Right lobe of liver (tissue), 6 donors: ENCODE data around the gene KRTDAP. TPM values are rescaled to one million over a fixed set of nuclear protein-coding genes. Genes with fewer than 3 reads are reported as not detected.

Experiments
- ATAC-seq, 4 donors: fragments of 200-7000 bp; cut with Tn5 transposase; one replicate each; pipeline ENCODE4 v1.9.1; 2020; ENCODE audit warnings: mild to moderate bottlenecking in 4 of 4, moderate library complexity in 4 of 4
- DNase-seq, 3 donors: peaks; one replicate each; pipeline ENCODE4 v3.0.0-alpha.2; 2020
- H3K27ac ChIP-seq, 3 donors: fragments of 200-600 bp; one replicate each; pipeline ENCODE4 v1.8.0; 2022
- H3K27me3 ChIP-seq, 2 donors: fragments of 200-600 bp; one replicate each; pipeline ENCODE4 v1.8.0; 2022
- H3K36me3 ChIP-seq, 4 donors: fragments of 200-600 bp; sonication (generic) in 1 of 4; one replicate each; pipeline versions ENCODE4 v1.5.1 to v1.8.0; 2017 to 2022; ENCODE audit warnings: control low read depth in 1 of 4
- H3K4me1 ChIP-seq, 4 donors: fragments of 200-600 bp; sonication (generic) in 1 of 4; one replicate each; pipeline versions ENCODE4 v1.5.1 to v1.8.0; 2017 to 2022; ENCODE audit warnings: control low read depth in 1 of 4
- H3K4me3 ChIP-seq, 3 donors: fragments of 200-600 bp; one replicate each; pipeline ENCODE4 v1.8.0; 2022
- H3K9me3 ChIP-seq, 4 donors: fragments of 200-600 bp; sonication (generic) in 1 of 4; one replicate each; pipeline versions ENCODE4 v1.5.1 to v1.8.0; 2017 to 2022; ENCODE audit warnings: control low read depth in 1 of 4
- CTCF ChIP-seq, 4 donors: fragments of 200-600 bp in 3 of 4; fragments of 450-650 bp in 1 of 4; IDR thresholded peaks; one replicate each; pipeline versions ENCODE4 v1.5.1 to v1.8.0; 2016 to 2022; ENCODE audit warnings: antibody characterized with exemption in 4 of 4, mild to moderate bottlenecking in 2 of 4
- POLR2A ChIP-seq: fragments of 450-650 bp; IDR thresholded peaks from one replicate; pipeline ENCODE4 v1.6.1; 2017; ENCODE audit warnings: antibody characterized with exemption, mild to moderate bottlenecking
- WGBS: methylation state at CpG from one replicate; pipeline ENCODE4 v1.1.6; 2018; ENCODE audit warnings: low coverage, low lambda C conversion rate; ENCODE audit not compliant: insufficient coverage; ENCODE audit errors: missing lambda C conversion rate; 5-methylcytosine and 5-hydroxymethylcytosine counted together
- intact Hi-C, 2 donors: fragments of 100-400 bp; cut with DNase I; formaldehyde crosslinking; loops; one replicate each; pipeline versions ENCODE4 v1.11.2 to v1.14.1; 2022
- total RNA-seq, 6 experiments: library from RNA; depleted of rRNA in 2 of 6; stranded (reverse); fragments of >200 nt in 2 of 6; fragmentation: NEBNext Ultra II Directional in 3 of 6; extraction: Animal tissue kit (Norgen Biotek cat#: 25700) in 3 of 6; gene quantifications; one replicate each; pipeline versions ENCODE4 v1.1.0 to v1.2.4, GENCODE V29; 2016 to 2023
- donor health status: DM: no; HTN: yes; CAD: no.
- donor health status: DM: no; HTN: no; CAD: no.
- donor health status: DM: no; HTN: no; CAD: no.
- donor health status: DM: no; HTN: yes; CAD: no.
- donor health status: DM: no; HTN: yes; CAD: no.

Gene KRTDAP
- total RNA-seq, 6 experiments from 2014 or later, result not detected

GRCh38 chr19:35507561-35507960 is 17.3 kb upstream of the KRTDAP start:
- TF ChIP-seq POLR2A, result no peak
- no peak for TF ChIP-seq CTCF (IDR thresholded peaks at IDR 0.05)
- intact Hi-C loops, result no loop called here
- no peak overlapping the region for H3K4me3 ChIP-seq
- WGBS, result 82% methylated on average over 11 of the region's 11 CpGs
- DNase-seq (no peak), ATAC-seq (no peak)
- no peaks in the 10 kb centered on the region for H3K36me3 ChIP-seq
- no peaks in the 10 kb centered on the region for H3K9me3 ChIP-seq
- peaks cover 0 to 10% (median 0%) of the 10 kb centered on the region in 4 donors for H3K4me1 ChIP-seq
- no peaks in the 10 kb centered on the region for H3K27me3 ChIP-seq
- no peak overlapping the region for H3K27ac ChIP-seq

GRCh38 chr19:35506011-35506410 is 15.7 kb upstream of the KRTDAP start:
- intact Hi-C loops, result no loop called here
- Histone ChIP-seq H3K27ac (no peak overlapping the region), H3K36me3 (no peaks in the 10 kb centered on the region), H3K9me3 (no peaks in the 10 kb centered on the region), H3K4me3 (no peak overlapping the region), H3K27me3 (no peaks in the 10 kb centered on the region), H3K4me1 (peaks cover 0 to 10% (median 0%) of the 10 kb centered on the region in 4 donors)
- DNase-seq (no peak), ATAC-seq (no peak)
- TF ChIP-seq POLR2A (no peak), CTCF (IDR thresholded peaks at IDR 0.05) (no peak)
- WGBS, result 17% methylated on average over 1 of the region's 7 CpGs

- Histone ChIP-seq H3K36me3 (no peaks in the 10 kb centered on the region), H3K4me1 (no peaks in the 10 kb centered on the region), H3K27ac (no peak overlapping the region), H3K9me3 (no peaks in the 10 kb centered on the region), H3K27me3 (no peaks in the 10 kb centered on the region), H3K4me3 (no peak overlapping the region)
- intact Hi-C loops, result no loop called here
- no peak for DNase-seq
- no CpG with 5 or more reads among the region's 4 CpGs for WGBS
- TF ChIP-seq POLR2A (no peak), CTCF (IDR thresholded peaks at IDR 0.05) (no peak)
- no peak for ATAC-seq
Observed at GRCh38 chr19:35502751-35503150, 12.5 kb upstream of the KRTDAP start.

- ATAC-seq, result no peak
- WGBS, result 85% methylated on average over 6 of the region's 15 CpGs
- intact Hi-C loops, result no loop called here
Observed at GRCh38 chr19:35501684-35502083, 11.4 kb upstream of the KRTDAP start.

More at GRCh38 chr19:35501684-35502083, 11.4 kb upstream of the KRTDAP start:
- Histone ChIP-seq H3K27ac (no peak overlapping the region), H3K9me3 (no peaks in the 10 kb centered on the region), H3K4me1 (no peaks in the 10 kb centered on the region), H3K4me3 (no peak overlapping the region), H3K27me3 (no peaks in the 10 kb centered on the region), H3K36me3 (no peaks in the 10 kb centered on the region)
- DNase-seq, result no peak
- no peak for TF ChIP-seq POLR2A
- TF ChIP-seq CTCF (IDR thresholded peaks at IDR 0.05), result no peak
